ENCODE results near the gene CCDC187.
A peak's percentile ranks its signal among the peaks of the same experiment; 100 is the strongest.

The CCDC187 gene

DNA sequence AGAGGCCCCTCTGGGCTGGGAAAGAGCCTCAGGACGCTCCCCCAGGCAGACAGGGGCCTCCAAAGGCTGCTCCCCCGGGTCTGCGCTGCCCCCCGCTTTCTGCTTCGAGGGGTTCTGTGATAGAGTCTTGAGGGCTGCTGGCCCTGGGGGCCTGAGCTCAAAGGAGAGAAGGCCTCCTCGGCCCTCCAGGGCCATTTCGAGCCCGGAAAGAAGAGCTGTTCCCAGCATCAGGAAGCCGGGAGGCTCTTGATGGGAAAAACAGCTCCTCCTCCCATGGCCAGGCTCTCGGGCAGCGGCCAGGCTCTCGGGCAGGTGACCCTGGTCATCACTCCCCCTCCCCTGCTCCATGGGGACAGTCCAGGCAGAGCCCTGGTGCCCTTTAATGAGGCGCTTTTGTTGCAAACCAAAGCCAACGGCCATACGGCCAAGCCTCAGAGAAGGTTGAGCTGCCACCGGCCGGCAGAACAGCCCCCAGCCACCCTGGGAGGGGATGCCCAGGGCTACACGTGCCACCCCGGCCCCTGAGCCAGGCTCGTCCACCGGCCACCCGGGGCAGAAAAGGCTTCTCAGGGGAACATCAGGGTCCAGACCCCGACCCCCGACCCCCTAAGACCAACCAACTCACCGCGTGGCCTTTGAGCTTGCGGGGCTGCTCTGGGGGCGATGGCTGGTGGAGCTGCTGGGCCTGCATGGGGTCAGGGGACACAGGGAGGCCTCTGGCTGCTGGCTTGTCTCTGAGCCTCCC lies 42.0 kb downstream of the CCDC187 start:
- Histone ChIP-seq H3K4me3 (ENCODE audit: low read depth, low read length) (no peak overlapping the region), H3K9me3 (ENCODE audit: control insufficient read depth, insufficient read depth, low read length) (no peaks in the 10 kb centered on the region), H3K27me3 (ENCODE audit: control insufficient read depth, insufficient read depth, low read length) (no peaks in the 10 kb centered on the region)

DNA sequence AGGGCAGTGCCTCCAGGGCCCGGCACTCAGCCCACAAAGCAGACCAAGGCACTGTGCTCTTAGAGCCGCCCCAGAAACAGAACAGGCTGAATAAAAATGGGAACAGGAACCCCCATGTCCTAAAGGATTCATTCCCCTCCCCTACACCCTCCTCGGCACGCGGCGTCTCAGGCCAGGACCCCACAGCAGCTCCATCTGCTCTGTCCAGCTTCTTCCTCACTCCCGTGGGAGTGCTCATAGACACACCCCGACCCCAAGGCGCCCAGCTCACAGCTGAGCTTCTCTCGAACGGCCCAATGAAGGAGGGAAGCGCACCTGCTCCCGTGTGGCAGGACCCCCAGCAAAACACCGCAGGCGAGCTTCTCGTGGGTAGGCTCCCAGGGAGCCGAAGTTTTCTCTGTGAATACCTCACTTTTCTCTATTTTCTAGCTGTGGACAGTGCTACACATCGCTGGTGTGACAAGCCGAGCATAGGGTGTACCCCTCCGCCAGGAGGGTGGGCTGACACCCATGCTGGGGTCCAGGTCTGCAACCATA lies 42.9 kb downstream of the CCDC187 start:
- Histone ChIP-seq H3K4me3 (ENCODE audit: low read depth, low read length) (no peak overlapping the region), H3K27me3 (ENCODE audit: control insufficient read depth, insufficient read depth, low read length) (no peaks in the 10 kb centered on the region), H3K9ac (ENCODE audit: low read depth, low read length) (no peak overlapping the region)

More for the DNA sequence above, 42.0 kb downstream of the CCDC187 start:
- no peaks in the 10 kb centered on the region for H3K4me1 ChIP-seq (ENCODE audit: control insufficient read depth, insufficient read depth, low read length)
- H3K36me3 ChIP-seq (ENCODE audit: control insufficient read depth, insufficient read depth, low read length): no peaks in the 10 kb centered on the region
- no peak overlapping the region for H3K9ac ChIP-seq (ENCODE audit: low read depth, low read length)

DNA sequence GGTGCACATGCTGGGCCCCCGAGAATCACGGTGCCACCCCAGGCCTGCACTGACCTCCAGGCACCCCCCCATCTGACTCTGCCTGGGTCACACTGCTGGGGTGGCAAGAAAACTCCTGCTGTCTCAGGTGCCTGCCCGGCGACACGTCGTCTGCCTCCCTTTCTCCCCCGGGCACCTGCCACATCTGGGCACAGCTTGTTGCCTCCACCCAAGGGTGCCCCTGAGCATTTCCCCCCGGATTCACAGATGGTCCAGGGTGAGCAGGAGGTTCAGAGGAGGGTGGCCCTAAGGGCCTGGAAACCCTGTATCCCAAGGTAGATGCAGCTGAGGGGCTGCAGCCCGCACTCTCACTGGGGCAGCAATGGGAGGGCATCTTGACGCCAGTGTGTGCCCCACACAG lies 43.4 kb downstream of the CCDC187 start:
- H3K4me3 ChIP-seq (ENCODE audit: low read depth, low read length): no peak overlapping the region
- no peaks in the 10 kb centered on the region for H3K27me3 ChIP-seq (ENCODE audit: control insufficient read depth, insufficient read depth, low read length)
- H3K9ac ChIP-seq (ENCODE audit: low read depth, low read length): no peak overlapping the region

More for the DNA sequence above, 42.9 kb downstream of the CCDC187 start:
- H3K4me1 ChIP-seq (ENCODE audit: control insufficient read depth, insufficient read depth, low read length): no peaks in the 10 kb centered on the region
- H3K9me3 ChIP-seq (ENCODE audit: control insufficient read depth, insufficient read depth, low read length): no peaks in the 10 kb centered on the region
- H3K36me3 ChIP-seq (ENCODE audit: control insufficient read depth, insufficient read depth, low read length): no peaks in the 10 kb centered on the region

DNA sequence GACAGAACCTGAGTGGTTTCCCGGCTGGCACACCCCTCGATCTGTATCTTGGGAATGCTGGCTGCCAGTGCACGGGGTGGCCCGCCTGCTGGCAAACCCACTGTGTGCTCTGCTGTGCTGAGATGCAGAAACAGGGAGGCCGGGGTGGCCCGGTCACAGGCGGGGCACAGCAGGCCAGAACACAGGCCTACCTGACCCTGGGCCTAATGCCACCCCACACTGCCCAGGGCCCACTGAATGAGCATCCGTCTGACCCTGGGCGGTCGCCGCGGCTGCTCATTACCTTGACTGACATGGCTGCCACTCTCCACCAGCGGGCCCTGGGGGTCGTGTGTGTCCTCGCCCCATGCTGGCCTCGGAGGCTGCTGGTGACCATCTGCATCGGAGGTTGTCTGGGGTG lies 44.1 kb downstream of the CCDC187 start:
- H3K9ac ChIP-seq (ENCODE audit: low read depth, low read length): no peak overlapping the region
- H3K36me3 ChIP-seq (ENCODE audit: control insufficient read depth, insufficient read depth, low read length): no peaks in the 10 kb centered on the region
- no peak overlapping the region for H3K4me3 ChIP-seq (ENCODE audit: low read depth, low read length)
- H3K9me3 ChIP-seq (ENCODE audit: control insufficient read depth, insufficient read depth, low read length): no peaks in the 10 kb centered on the region
- no peaks in the 10 kb centered on the region for H3K4me1 ChIP-seq (ENCODE audit: control insufficient read depth, insufficient read depth, low read length)
- no peaks in the 10 kb centered on the region for H3K27me3 ChIP-seq (ENCODE audit: control insufficient read depth, insufficient read depth, low read length)

More for the DNA sequence above, 43.4 kb downstream of the CCDC187 start:
- no peaks in the 10 kb centered on the region for H3K4me1 ChIP-seq (ENCODE audit: control insufficient read depth, insufficient read depth, low read length)
- H3K36me3 ChIP-seq (ENCODE audit: control insufficient read depth, insufficient read depth, low read length): no peaks in the 10 kb centered on the region
- no peaks in the 10 kb centered on the region for H3K9me3 ChIP-seq (ENCODE audit: control insufficient read depth, insufficient read depth, low read length)

DNA sequence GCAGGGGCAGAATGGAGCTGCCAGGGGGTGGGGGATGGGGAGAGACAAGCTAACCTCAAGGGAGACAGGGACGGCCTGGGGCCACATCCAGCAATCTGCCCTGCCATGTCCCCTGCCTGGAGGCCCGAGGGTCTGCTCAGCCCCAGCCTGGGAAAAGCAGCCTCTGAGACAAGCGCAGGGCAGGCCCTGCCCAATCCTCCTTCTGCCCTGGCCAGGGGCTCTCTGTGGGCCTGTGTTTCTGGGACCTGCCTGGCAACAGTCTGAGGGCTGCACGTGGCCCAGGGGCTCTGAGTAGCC lies 44.4 kb downstream of the CCDC187 start:
- H3K9ac ChIP-seq (ENCODE audit: low read depth, low read length): peak overlapping the region; percentile 24
- H3K4me1 ChIP-seq (ENCODE audit: control insufficient read depth, insufficient read depth, low read length): no peaks in the 10 kb centered on the region
- no peaks in the 10 kb centered on the region for H3K9me3 ChIP-seq (ENCODE audit: control insufficient read depth, insufficient read depth, low read length)
- no peaks in the 10 kb centered on the region for H3K36me3 ChIP-seq (ENCODE audit: control insufficient read depth, insufficient read depth, low read length)
- no peaks in the 10 kb centered on the region for H3K27me3 ChIP-seq (ENCODE audit: control insufficient read depth, insufficient read depth, low read length)
- no peak overlapping the region for H3K4me3 ChIP-seq (ENCODE audit: low read depth, low read length)

DNA sequence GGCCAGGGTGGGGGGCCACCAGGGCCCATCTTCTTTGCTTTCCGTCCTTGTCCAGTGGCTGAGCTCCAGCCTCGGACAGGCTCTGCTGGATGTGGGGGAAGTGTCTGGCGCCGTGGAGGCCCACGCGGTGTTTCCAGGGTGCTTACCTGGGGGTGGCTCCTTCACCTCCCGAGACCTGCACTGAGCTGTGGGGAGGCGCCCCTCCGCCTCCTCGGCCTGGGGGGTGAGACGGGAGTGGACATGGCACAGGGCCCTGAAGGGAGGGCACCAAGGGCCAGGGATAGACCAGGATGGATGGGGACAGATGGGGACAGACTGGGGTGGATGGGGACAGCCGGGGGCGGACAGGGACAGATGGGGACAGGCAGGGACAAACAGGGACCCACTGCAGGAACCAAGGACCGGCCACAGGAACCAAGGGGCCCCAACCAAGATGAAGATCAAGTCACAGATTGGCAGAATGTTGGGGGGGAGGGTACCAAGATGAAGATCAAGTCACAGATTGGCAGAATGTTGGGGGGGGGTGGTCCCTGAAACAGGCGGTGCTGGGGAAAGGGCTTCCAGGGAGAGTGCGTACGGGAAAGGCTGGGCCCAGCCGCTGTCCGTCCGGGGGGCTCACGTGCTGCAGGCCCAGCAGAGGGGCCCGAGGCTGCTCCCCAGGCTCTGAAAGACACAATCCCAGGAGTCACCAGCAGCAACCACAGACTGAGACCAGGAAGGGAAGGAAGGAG lies 44.9 kb downstream of the CCDC187 start:
- H3K9ac ChIP-seq (ENCODE audit: low read depth, low read length): peak overlapping the region; percentile 24
- H3K9me3 ChIP-seq (ENCODE audit: control insufficient read depth, insufficient read depth, low read length): no peaks in the 10 kb centered on the region
- H3K4me3 ChIP-seq (ENCODE audit: low read depth, low read length): no peak overlapping the region
- no peaks in the 10 kb centered on the region for H3K4me1 ChIP-seq (ENCODE audit: control insufficient read depth, insufficient read depth, low read length)
- H3K36me3 ChIP-seq (ENCODE audit: control insufficient read depth, insufficient read depth, low read length): no peaks in the 10 kb centered on the region
- no peaks in the 10 kb centered on the region for H3K27me3 ChIP-seq (ENCODE audit: control insufficient read depth, insufficient read depth, low read length)

DNA sequence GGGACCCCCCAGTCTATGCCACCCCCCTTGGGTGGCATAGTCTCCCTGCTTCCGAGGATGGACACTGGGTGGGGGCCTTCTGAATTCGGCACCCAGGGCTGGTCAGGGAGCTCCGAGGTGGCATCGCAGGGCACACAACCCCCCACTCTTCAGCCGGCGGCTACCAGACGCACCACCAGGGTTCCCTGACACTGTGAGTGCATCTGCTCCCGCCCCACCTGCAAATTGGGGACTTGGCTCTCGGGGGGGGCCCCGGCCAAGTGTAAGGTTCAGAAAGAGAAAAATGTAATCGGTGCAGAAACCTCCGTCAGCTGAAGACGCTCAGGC lies 45.6 kb downstream of the CCDC187 start:
- H3K9me3 ChIP-seq (ENCODE audit: control insufficient read depth, insufficient read depth, low read length): no peaks in the 10 kb centered on the region
- no peak overlapping the region for H3K9ac ChIP-seq (ENCODE audit: low read depth, low read length)
- no peaks in the 10 kb centered on the region for H3K36me3 ChIP-seq (ENCODE audit: control insufficient read depth, insufficient read depth, low read length)
- H3K4me3 ChIP-seq (ENCODE audit: low read depth, low read length): no peak overlapping the region
- H3K4me1 ChIP-seq (ENCODE audit: control insufficient read depth, insufficient read depth, low read length): no peaks in the 10 kb centered on the region
- H3K27me3 ChIP-seq (ENCODE audit: control insufficient read depth, insufficient read depth, low read length): no peaks in the 10 kb centered on the region

DNA sequence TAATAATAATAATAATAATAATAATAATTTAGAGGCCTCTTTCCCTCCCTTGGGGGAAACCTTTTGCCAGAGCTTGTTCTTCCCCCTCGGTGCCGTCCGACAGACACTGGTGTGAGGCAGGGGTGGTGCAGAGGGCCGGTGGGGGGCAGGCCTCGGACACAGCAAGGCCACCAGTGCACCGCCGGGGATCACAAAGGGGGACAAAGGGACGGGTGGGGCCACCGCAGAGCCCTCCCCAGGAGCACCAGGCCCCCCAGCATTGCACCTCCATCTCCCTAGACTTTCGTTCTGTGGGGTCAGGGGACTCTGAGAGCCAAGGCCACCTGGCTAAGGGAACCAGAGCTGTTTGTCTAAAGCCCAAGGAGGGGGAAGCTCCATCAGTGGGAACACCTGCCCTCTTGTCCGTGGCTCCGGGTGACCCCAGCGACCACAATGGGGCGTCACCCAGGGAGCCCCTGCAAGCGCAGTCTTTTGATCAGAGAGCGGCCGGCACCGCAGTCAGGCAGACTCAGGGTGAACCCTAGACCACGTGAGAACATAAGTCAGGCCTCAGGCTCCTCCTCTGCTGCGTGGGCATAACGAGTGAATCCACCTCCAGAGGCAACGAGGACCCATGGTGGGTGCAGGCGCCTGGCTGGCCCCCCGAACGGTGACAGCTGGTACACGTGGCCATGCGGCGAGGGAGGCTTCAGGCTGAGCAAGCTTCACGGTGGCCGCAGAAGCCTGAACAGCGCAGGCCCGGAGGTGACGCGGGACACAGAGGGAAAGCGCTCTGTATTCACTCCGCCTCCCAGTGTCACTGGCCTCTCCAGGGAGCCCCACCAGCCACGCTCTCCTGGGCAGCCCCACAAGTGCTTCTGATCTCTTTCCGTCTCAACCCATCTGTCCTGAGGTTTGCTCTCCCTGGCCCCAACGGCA lies 46.3 kb downstream of the CCDC187 start:
- no peaks in the 10 kb centered on the region for H3K27me3 ChIP-seq (ENCODE audit: control insufficient read depth, insufficient read depth, low read length)

DNA sequence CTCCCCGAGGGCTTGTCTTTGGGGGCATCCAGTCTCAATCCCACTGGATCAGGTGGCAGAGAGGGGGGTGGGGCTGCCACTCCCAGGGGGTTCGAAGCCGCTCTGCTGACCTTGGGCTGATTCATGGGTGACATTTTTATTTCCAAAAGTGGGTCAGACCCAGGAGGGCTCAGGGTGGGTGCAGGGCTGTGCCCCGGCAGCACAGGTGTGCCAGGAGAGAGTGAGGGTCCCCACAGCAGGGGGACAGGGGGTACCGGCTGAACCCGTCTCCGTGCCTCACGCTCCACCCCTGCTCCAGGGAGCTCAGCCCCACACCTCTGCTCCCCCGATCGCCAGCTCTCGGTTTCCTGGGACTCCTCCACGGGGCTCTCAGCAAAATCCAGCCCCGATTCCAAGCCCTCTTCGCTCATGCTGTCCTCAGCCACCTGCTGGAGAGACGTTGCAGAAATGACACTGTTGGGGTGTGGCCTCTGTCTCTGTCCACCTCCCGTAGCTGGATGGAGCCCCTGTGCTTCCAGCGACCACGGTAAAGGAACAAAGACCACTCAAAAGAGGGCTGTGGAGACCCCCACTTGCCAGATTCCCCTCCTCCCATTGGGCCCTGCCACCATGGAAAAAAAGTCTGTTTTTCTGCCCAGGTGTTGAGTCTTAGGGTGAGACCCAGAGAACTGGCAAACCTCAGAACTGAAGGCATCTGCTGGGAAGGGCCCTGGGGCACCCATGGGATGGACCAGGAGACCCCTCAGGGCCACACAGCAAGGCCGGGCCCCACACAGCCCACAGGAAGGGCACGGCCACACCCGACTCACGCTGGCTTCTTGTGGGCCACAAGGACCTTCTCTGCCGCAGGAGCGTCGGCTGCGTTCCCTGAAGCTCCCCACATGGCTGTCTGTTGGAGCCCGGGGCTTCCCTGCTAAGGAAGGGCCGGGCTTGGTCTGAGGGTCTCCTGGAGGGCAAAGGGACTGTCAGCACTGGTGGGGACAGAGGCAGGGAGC lies 47.7 kb downstream of the CCDC187 start:
- H3K4me1 ChIP-seq (ENCODE audit: control insufficient read depth, insufficient read depth, low read length): no peaks in the 10 kb centered on the region
- H3K36me3 ChIP-seq (ENCODE audit: control insufficient read depth, insufficient read depth, low read length): no peaks in the 10 kb centered on the region
- H3K9ac ChIP-seq (ENCODE audit: low read depth, low read length): no peak overlapping the region
- no peaks in the 10 kb centered on the region for H3K27me3 ChIP-seq (ENCODE audit: control insufficient read depth, insufficient read depth, low read length)
- no peaks in the 10 kb centered on the region for H3K9me3 ChIP-seq (ENCODE audit: control insufficient read depth, insufficient read depth, low read length)
- H3K4me3 ChIP-seq (ENCODE audit: low read depth, low read length): no peak overlapping the region

More for the DNA sequence above, 46.3 kb downstream of the CCDC187 start:
- H3K9me3 ChIP-seq (ENCODE audit: control insufficient read depth, insufficient read depth, low read length): no peaks in the 10 kb centered on the region
- no peak overlapping the region for H3K4me3 ChIP-seq (ENCODE audit: low read depth, low read length)
- H3K36me3 ChIP-seq (ENCODE audit: control insufficient read depth, insufficient read depth, low read length): no peaks in the 10 kb centered on the region
- H3K9ac ChIP-seq (ENCODE audit: low read depth, low read length): no peak overlapping the region
- H3K4me1 ChIP-seq (ENCODE audit: control insufficient read depth, insufficient read depth, low read length): no peaks in the 10 kb centered on the region

DNA sequence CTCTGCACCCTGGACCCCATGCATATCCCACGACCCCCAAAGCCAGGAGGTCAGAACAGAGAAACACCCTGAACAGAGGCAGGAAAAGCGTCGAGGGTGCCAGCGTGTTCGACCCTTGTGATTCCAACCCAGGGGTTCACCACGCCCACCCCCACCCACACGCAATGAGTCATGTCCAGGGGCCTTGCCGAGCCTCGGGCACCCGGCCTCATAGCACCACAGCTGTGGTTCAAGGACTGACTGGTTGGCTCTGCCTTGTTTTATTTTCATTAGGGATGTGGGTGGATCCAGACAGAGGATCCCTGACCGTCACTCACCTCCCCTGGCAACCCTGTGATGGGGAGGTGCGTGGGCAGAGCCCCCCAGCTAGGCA lies 48.7 kb downstream of the CCDC187 start:
- H3K9ac ChIP-seq (ENCODE audit: low read depth, low read length): no peak overlapping the region
- no peaks in the 10 kb centered on the region for H3K9me3 ChIP-seq (ENCODE audit: control insufficient read depth, insufficient read depth, low read length)
- no peaks in the 10 kb centered on the region for H3K27me3 ChIP-seq (ENCODE audit: control insufficient read depth, insufficient read depth, low read length)
- H3K4me3 ChIP-seq (ENCODE audit: low read depth, low read length): no peak overlapping the region
- no peaks in the 10 kb centered on the region for H3K36me3 ChIP-seq (ENCODE audit: control insufficient read depth, insufficient read depth, low read length)
- H3K4me1 ChIP-seq (ENCODE audit: control insufficient read depth, insufficient read depth, low read length): no peaks in the 10 kb centered on the region
